ENCODE results near the gene CYP3A5.
"Not testable (repeated sequence)": the region's sequence is repeated elsewhere in the genome, so short reads cannot be mapped to it uniquely, and the experiment has no call there.

DNA sequence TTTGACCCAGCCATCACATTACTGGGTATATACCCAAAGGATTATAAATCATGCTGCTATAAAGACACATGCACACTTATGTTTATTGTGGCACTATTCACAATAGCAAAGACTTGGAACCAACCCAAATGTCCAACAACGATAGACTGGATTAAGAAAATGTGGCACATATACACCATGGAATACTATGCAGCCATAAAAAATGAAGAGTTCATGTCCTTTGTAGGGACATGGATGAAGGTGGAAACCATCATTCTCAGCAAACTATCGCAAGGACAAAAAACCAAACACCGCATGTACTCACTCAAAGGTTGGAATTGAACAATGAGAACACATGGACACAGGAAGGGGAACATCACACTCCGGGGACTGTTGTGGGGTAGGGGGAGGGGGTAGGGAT lies 11.1 kb upstream of the CYP3A5 start:
- TF ChIP-seq, protein P1, sequence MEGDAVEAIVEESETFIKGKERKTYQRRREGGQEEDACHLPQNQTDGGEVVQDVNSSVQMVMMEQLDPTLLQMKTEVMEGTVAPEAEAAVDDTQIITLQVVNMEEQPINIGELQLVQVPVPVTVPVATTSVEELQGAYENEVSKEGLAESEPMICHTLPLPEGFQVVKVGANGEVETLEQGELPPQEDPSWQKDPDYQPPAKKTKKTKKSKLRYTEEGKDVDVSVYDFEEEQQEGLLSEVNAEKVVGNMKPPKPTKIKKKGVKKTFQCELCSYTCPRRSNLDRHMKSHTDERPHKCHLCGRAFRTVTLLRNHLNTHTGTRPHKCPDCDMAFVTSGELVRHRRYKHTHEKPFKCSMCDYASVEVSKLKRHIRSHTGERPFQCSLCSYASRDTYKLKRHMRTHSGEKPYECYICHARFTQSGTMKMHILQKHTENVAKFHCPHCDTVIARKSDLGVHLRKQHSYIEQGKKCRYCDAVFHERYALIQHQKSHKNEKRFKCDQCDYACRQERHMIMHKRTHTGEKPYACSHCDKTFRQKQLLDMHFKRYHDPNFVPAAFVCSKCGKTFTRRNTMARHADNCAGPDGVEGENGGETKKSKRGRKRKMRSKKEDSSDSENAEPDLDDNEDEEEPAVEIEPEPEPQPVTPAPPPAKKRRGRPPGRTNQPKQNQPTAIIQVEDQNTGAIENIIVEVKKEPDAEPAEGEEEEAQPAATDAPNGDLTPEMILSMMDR (IDR thresholded peaks at IDR 0.05): not testable (repeated sequence)
- TF ChIP-seq ZFX (IDR thresholded peaks at IDR 0.05; ENCODE audit: borderline replicate concordance): not testable (repeated sequence)

Measured in 22Rv1 (cell line).